OCI-LY3 (cell line): ENCODE measurements around the gene CEP70.
"Not testable (repeated sequence)": the region's sequence is repeated elsewhere in the genome, so short reads cannot be mapped to it uniquely, and the experiment has no call there.

Experiments used
- EZH2phosphoT487 ChIP-seq: fragments of 200-600 bp; shearing (Covaris generic); IDR thresholded peaks from 2 replicates; pipeline ENCODE4 v1.6.1; 2018; ENCODE audit warnings: antibody characterized with exemption, mixed run types, low read depth
- TF ChIP-seq, protein P1 (sequence below): fragments of 200-600, 300-600 bp; sonication (generic); IDR thresholded peaks from 2 replicates; pipeline ENCODE4 v1.5.1; 2014; ENCODE audit warnings: antibody characterized with exemption, low read length, low read depth

DNA sequence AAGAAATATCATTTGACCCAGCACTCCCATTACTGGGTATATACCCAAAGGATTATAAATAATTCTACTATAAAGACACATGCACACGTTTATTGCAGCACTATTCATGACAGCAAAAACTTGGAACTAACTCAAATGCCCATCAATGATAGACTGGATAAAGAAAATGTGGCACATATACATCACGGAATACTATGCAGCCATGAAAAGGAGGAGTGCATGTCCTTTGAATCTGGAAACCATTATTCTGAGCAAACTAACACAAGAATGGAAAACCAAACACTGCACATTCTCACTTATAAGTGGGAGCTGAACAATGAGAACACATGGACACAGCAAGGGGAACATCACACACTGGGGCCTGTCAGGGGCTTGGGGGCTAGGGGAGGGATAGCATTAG, 27.8 kb downstream of the CEP70 start:
- TF ChIP-seq, protein P1, sequence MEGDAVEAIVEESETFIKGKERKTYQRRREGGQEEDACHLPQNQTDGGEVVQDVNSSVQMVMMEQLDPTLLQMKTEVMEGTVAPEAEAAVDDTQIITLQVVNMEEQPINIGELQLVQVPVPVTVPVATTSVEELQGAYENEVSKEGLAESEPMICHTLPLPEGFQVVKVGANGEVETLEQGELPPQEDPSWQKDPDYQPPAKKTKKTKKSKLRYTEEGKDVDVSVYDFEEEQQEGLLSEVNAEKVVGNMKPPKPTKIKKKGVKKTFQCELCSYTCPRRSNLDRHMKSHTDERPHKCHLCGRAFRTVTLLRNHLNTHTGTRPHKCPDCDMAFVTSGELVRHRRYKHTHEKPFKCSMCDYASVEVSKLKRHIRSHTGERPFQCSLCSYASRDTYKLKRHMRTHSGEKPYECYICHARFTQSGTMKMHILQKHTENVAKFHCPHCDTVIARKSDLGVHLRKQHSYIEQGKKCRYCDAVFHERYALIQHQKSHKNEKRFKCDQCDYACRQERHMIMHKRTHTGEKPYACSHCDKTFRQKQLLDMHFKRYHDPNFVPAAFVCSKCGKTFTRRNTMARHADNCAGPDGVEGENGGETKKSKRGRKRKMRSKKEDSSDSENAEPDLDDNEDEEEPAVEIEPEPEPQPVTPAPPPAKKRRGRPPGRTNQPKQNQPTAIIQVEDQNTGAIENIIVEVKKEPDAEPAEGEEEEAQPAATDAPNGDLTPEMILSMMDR, result not testable (repeated sequence)
- not testable (repeated sequence) for TF ChIP-seq EZH2phosphoT487
